Stimulated activated naive CD4-positive, alpha-beta T cell treated with Interleukin-2 at 50 U/mL for 16 hours (primary cell): Measurements from ENCODE around the gene LENG9.
"Not testable (repeated sequence)": the region's sequence is repeated elsewhere in the genome, so short reads cannot be mapped to it uniquely, and the experiment has no call there.

Experiments used
- DNase-seq: peaks from one replicate; lab custom pipeline; 2025; lab: John Stamatoyannopoulos, UW

Gene LENG9

GRCh38 chr19:54459282-54460229 is 4.0 kb downstream of the LENG9 start:
- DNase-seq = no peak

GRCh38 chr19:54458648-54459281 is 4.8 kb downstream of the LENG9 start:
- DNase-seq = no peak

DNA sequence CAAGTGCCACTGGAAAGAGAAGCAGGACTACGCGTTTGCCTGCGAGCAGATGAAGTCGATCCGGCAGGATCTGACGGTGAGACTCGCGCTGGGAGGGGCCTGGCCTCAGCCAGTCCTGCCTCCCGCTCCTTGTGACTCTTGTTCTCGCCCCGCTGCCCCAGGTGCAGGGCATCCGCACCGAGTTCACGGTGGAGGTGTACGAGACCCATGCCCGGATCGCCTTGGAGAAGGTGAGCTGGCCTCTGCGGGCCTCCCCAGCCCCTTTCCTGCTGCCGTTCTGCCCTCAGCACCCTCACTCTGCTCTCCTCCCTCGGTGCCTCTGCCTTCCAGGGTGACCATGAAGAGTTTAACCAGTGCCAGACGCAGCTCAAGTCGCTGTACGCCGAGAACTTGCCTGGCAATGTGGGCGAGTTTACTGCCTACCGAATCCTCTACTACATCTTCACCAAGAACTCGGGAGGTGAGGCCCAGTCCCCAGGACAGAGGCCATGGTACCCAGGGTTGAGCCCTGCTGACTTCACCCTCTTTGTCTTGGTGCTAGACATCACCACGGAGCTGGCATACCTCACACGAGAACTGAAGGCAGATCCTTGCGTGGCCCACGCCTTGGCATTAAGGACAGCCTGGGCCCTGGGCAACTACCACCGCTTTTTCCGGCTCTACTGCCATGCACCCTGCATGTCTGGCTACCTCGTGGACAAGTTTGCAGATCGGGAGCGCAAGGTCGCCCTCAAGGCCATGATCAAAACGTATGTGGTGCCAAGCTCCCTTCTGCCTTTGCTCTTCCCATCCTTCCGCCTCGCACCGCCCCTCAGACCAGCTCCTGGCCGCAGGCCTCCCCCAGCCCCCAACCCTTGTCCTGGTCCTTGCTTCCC is 5.6 kb downstream of the LENG9 start:
- DNase-seq = no peak

DNA sequence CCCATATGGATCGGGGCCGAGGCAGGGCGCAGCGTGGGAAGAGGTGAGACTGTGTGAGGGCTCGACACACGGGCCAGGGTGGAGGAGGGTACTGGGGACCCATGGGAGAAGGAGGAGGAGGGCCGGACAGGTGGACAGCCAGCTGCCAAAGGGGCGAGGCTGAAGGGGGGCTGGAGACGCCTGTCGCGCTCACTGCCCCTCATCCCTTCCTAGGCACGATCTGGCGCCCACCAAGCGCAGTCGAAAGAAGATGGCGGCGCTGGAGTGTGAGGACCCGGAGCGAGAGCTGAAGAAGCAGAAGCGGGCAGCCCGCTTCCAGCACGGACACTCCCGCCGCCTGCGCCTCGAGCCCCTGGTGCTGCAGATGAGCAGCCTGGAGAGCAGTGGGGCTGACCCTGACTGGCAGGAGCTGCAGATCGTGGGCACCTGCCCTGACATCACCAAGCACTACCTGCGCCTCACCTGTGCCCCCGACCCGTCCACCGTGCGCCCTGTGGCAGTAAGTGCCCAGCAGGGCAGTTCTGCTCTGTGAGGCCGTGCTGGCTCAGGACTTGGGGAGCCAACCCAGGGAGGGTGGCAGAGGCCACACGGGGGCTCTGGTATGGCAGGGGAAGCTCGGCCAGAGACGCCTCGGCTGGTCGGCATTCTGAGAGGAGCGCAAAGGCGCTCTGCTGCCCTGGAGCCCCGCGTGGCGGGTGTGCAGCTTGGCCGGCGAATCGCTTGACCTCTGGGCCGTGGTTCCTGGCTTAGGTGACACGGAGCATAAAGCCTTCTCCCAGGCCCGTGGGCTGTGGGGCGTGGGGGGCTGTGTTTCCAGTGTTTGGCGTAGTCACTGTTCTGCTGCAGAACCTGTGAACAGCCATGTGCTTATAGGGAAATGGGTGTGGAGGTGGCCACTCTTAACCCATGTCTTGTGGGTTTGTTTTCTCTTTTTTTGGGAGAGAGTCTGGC is 6.9 kb downstream of the LENG9 start:
- DNase-seq = no peak

- no peak for DNase-seq
Measured at GRCh38 chr19:54455786-54456422, 7.7 kb downstream of the LENG9 start.

DNA sequence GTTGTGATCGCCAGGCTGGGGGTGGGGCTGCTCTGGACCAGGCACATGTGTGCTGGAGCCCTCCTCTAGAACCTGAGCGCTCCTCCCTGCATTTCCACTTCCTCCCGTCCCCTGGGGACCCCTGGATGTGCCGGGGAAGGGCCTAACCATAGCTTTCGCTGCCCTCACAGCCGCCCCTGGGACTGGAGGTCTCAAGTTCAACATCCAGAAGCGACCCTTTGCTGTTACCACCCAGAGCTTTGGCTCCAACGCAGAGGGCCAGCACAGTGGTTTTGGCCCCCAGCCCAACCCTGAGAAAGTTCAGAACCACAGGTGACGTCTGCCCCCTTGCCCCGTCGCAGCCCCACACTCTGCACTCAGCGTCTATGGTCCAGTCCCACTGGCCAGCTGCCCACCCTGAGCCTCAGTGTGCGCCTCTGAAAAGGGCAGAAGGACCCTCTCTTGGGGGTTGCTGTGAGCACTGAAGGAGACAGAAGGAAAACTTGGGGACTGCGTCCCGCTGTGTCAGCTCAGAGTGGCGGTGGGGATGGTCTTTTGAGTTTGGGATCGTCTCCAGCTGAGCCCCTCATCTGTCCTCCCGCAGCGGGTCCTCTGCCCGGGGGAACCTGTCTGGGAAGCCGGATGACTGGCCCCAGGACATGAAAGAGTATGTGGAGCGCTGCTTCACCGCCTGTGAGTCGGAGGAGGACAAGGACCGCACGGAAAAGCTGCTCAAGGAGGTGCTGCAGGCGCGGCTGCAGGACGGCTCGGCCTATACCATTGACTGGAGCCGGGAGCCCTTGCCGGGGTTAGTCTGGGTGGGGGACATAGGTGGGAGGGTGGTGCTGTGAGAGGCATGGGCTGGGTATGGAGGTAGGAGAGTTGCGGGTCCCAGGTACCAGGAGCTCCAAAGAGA is 8.6 kb downstream of the LENG9 start:
- no peak for DNase-seq

GRCh38 chr19:54453921-54454780 is 9.4 kb downstream of the LENG9 start:
- DNase-seq = no peak

- DNase-seq = no peak
Measured at GRCh38 chr19:54452626-54453025, 11.0 kb downstream of the LENG9 start.

DNA sequence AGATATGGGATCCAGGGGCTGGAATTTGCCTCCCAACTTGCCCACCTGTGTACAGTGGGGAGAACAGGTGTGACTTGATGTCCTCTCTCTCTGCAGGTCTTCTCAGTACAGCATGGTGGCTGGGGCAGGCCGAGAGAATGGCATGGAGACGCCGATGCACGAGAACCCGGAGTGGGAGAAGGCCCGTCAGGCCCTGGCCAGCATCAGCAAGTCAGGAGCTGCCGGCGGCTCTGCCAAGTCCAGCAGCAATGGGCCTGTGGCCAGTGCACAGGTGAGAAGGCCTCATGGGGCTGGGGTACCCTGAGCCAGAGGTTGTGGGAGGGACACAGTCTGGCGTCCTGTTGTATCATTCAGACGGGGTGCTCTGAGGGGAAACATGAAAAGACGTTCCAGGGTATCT is 11.6 kb downstream of the LENG9 start:
- no peak for DNase-seq

DNA sequence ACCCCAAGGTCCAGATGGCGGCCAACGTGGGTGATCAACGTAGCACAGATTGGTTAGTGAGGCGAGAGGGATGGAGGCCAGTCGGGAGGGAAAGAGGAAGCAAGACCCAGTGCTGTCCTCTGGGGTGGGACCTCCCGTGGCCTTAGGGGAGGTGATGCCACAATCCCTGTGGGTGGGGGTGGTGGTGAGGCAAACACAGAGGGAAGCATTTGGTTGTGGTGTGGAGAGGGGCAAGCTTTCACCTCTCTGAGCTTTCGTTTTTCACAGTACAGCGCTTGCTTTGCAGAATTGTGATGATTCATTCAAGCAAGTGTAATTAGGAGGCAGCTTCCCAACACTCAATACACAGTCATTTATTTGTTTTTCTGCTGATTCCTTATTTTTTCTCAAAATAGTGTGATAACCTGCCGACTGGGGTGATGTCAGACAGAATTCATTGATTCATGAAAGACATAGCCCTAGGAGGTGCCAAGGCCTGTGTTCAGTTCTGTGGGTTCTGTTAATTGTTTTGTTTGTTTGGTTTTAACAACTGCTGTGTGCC is 12.2 kb downstream of the LENG9 start:
- no peak for DNase-seq

- no peak for DNase-seq
Measured at GRCh38 chr19:54449701-54450069, 13.9 kb downstream of the LENG9 start.

- peak; percentile 95 for DNase-seq
Measured at GRCh38 chr19:54448774-54449700, 14.5 kb downstream of the LENG9 start, which contains the start of gene LENG8. TSS of gene LENG8 (plus strand) at chr19:54449199. CDS start at chr19:54451345, 2,146 bp downstream.

DNA sequence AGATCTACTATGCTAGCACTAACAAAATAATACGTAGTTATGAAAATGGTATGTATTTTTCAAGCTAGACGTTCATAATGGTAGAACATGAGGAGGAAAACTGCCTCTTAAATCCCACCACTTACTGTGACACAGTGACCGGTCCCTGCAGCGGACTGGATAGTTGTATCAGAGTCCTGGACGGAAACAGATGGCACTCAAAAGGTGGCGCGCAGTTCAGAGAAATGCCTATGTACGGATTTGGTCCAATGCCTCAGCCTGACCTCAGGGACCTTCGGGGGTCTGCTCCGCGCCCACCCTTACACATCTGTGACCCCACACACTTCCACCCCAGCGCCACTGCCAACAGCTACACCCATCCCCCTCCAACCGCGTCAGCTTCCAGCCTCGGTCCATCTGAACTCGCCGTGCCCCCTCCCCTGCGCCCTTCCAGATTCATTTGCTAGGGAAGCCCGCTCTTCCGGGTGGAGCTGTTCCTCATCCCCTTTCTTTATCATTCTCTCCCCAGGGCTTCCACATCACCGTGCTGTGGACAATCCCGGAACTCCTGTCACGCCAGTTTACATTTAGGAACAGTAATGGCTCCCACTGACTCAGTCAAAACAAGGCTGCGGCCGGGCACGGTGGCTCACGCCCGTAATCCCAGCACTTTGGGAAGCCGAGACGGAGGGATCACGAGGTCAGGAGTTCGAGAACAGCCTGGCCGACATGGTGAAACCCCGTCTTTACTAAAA is 15.4 kb downstream of the LENG9 start:
- DNase-seq = peak; percentile 54

GRCh38 chr19:54446349-54446748 is 17.2 kb downstream of the LENG9 start:
- DNase-seq = not testable (repeated sequence)

GRCh38 chr19:54444737-54445136 is 18.8 kb downstream of the LENG9 start:
- DNase-seq = no peak

GRCh38 chr19:54440641-54441040 is 22.9 kb downstream of the LENG9 start:
- DNase-seq = no peak
